Eye (tissue), 1 donor: ENCODE results near the gene ZRANB1.

ENCODE experiments used
- DNase-seq: peaks from one replicate; pipeline ENCODE4 v3.0.0-alpha.2; 2015

ZRANB1 gene

DNA sequence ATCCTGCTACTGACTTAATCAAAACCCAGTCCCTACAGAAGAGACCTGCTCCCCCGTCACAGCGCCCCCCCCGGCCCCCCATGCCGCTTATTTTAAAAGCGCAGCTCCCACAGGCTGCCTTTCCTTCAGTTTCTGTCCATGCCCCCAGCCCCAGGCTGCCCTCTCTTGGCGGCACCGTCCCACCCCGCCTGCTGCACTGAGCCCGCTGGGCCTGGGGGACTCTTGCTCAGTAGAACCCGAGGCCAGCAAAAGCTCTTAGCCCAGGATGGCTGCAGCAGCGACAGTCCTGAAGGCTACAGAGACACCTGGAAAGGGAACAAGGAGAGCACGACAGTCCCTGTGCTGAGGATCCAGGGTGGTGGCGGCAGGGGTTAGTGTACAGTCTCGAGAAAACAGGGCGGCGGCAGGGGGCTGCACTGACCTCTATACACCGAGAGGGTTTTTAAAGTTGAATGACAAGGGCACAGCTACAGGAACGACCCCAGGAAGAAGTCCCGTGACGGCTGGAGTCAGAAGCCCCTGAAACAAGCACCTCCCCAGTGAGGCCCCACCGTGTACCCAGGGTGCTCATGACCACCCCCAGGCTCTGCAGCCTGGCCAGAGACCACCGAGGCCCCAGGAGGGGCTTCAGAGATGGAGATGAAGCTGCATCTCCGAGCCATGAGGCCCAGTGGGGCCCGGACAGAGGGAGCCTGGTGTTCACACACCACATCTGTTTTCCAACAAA is 54.4 kb downstream of the ZRANB1 start:
- DNase-seq, result no peak

DNA sequence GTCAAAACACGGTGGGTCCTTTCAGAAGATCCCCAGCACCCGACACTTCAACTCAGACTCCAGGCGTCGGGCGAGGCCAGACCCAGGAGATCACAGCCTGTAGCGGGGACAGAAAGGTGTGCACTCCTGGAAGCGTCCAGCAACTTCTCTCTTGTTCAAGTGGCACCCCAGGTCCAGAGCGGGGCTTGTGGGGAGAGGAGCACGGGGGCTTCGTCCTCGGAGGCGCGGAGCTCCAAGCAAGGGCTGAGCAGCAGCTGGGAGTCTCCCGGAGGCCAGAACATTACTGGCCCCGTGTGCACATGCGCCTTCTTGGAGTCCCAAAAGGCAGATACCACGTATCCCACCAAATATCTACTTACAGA is 54.9 kb downstream of the ZRANB1 start:
- no peak for DNase-seq

DNA sequence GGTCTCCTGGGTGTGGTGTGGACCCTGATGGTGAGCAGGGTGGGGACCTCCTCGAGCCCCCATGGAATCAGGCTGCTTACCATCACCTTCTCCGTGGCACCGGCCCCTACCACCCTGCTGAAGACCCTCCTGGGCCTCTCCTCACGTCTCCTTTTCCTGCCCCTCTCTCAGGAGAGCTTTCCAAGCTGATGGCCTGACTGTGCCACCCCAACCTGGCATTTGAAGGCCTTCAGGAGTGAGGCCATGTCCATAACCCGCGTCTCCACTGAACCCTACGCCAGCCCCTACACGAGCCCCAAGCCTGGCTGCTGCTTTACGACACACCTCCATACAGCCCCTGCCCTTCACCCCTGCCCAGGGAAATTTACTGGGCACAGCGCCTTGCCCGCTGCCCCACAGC is 55.4 kb downstream of the ZRANB1 start:
- no peak for DNase-seq

DNA sequence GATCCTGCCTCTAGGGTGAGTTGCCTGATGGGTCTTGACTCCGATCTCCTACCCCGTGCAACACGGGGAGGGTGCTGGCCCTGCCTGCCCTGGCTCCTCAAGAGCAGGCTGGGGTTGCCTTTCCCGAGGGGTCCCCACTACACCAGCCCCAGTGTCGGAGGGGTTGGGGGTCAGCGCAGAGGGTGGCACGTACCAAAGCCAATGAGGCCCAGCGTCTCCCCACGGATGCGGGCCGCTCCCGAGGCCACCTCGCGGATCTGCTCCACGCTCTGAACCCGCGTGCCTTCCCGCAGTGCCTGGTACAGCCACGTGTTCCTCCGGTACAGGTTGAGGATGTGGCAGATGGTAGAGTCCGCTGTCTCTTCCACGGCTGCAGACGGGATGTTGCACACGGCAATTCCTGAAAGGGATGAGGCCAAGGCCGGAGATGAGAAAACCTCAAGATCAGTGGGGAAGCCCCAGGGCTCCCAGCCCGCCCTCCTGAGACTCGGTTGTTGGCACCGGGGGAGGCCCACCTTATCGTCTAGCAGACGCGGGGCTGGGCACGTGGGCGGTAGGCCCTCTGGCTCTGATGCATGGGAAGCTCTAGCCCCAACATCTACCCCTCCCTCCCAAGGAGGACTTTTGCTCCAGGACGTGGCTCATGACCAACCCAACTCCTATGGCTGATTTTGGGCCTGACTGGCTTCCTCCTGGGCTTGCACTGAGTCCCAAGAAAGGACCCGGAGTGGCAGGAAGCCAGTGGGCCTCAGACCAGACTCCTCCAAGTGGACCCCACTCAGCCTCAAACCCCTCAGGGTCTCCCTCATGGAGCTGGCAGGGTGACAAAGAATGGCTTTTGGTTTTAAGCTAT is 56.1 kb downstream of the ZRANB1 start:
- no peak for DNase-seq

DNA sequence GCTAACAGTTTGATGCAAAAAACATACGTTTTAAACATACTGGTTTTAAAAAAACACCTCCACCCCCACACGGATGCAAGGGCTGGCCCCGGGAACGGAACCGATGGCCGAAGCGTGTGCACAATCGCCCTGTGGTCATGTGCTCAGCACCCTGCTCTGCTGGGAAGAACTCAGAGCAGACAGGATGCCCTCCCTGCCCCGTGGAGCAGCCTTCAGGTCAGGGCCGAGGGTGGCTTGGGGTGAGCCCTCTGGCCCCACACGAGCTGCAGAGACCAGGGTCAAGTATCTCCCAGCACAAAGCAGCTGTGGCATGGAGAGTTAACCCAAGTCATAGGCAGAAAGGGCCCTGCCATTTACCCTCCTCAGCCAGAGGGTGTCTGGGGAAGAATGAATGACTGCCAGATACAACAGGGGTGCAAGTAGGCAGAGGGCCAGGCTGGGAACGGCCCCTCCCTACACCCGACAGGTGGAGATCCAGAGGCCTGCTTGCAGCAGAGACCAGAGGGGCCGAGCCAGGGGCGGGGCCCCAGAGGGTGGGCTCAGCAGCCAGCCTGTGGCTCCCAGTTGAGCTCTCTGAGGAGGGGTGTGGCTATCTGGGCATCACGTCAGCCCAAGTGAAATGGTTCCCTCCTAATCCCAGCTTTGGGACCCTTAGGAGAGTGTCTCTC is 56.8 kb downstream of the ZRANB1 start:
- DNase-seq, result no peak

DNA sequence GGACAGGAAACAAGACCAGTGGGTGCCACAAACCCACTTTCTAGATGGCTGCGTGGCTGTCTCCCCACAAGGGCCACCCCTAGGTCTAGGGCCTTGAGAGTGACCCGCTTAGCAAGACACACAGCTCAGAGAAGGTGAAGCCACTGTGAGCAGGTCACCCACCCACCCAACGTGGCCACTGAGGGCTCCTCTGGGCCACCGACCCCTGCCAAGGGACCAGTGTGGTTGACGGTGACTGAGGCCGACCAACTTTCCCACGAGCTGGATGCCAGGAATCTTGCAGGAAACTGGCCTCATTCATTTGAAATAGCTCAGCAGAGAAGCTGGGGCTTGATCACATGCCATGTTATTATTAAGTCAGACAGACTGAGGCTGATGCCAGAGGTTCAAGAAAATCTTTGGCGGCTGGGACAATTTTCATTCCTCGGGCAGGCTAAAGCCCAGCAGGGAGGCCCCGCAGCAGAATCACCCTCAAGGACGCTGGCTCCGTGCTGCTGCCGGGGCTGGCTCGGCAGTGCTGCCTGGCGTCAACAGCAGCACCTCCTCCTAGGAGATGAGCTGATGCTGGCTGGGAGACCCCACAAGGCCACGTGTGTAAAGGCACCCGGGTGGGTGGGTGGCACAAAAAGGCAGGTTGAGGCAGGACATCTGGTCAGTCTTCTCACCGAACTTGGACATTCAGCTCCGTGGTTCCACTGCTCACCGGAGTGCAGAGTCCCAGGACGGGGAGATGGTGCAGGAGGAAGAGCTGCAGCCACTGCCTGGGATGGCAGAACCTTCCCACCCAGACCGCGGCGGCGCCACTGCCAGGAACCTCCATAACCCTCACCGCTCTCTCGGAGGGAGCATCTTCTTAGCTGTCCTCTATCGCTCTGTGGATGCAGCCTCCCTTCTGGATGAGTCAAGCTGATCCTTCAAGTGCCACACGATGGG is 57.8 kb downstream of the ZRANB1 start:
- peak; percentile 61 for DNase-seq

DNA sequence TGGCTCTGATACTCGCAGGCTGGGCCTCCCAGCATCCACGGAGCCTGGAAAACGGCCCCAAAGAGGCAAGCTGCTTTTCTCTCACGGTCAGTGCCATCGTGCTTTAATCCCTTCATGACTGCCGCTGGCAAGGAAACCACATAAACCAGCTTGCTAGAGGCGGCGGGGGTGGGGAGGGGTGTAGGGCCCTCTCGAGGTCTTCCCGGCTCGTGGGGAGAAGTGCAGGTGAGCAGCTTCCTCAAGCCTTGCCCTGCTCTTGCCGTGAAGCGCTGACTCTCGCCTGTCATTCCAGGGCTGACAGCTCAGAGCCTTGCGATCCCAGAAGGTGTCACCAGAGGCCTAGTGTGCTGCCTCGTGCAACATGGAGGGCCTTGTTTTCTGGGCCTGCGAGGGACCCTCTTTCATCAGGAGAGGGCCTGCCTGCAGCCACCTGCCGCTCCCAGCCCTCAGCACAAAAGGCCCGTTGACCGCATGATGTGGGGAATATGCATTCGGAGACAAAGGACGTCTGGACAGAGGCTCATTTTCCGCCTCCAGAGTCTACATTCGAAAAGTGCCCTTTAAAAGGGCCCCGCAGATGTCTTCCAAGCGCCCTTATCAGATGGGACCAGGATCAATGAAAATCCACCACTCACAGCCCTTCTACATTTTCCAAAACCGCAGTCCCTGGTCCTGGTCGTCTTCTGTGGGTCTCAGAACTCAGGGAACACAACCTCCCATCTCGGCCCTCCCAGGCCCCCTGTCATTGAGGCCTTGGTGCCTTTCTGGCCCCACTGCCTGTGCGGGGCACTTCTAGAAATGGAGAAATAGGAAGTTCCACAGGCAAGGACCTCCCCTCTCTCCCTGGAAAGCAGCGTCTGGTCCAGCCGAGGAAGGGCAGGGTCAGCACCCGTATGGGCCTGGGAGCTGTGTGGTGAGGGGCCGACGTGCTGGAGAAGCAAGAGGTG is 58.7 kb downstream of the ZRANB1 start:
- peak; percentile 91 for DNase-seq

DNA sequence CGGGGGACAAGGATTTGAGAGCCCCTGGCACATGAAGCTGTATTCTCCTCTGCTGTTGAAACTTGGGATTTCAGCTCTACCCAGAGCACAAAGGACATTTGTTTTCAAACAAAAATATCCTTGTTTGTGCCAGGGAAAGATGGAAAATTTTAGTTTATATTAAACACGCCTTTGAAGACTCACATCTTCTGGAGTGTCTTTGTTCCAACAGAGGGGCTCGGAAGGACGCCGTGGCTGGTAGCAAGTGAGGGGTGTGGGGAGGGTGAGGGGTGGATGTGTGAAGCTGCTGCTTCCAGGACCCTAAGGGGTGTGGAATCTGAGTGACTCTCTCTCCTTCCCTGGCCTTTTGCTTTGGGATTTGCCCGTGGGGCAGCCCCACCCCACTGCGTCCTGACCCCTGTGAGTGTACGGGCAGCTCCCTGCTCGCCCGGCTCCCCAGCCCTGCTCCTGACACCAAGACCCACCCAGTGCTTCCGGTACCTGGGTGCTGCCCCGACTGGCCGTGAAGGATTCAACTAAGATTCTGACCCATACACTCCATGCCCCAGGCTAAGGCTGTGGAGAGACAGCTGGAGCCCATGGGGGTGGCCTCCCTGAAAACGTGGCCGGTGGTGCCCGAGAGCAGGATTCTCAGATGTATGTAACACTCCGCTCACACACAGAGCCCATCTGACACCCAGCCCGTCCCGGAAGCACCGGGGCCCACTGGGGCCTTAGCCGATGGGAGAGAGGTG is 59.6 kb downstream of the ZRANB1 start:
- no peak for DNase-seq

DNA sequence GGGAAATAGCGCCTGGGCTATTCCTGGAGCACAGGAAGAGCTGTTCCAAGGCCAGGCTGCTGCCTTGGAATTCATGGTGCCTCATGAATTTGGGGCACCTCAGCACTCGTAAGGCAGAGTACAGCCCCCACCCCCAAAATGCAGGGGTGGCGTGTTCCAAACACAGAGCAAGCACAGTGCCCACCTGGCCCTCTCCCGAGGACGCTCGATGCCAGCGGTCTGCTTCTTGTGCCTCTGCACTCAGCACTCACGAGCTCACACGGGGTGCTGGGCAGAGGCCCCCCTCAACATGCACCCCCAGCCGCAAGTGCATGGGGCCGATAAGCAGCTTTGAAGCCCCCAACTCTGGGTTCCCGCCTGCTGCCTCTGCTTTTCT is 60.1 kb downstream of the ZRANB1 start:
- DNase-seq, result no peak

DNA sequence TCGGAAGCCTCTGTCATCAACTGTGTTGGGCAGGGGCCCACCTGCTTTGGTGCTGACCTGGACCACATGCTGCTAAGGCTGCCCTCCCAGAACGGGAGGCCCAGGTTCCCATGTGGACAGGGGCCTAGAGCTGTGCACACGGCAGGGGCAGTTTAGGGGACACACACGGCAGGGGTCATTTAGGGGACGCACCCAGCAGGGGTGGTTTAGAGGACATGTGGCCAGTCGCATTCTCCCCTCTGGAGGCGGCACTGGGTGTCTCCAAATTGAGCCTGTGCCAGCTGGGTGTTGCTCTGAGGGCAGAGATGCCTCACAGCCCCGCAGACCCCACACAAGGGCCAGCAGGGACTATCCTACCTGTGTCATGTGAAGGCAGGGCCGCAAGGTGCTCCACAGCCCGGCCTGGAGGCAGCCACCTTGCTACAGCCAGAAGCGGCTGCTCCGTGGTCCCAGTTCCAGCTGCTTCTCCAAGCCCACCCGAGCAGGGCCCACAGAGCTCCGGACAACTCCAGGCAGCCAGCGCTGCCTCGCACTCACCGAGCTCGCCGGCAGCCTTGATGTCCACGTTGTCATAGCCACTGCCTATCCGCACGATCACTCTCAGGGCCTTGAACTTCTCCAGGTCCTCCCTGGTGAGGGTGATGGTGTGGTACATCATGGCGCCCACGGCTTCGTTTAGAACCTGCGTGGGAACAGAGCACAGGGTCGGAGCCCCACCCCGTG is 60.7 kb downstream of the ZRANB1 start:
- no peak for DNase-seq

DNA sequence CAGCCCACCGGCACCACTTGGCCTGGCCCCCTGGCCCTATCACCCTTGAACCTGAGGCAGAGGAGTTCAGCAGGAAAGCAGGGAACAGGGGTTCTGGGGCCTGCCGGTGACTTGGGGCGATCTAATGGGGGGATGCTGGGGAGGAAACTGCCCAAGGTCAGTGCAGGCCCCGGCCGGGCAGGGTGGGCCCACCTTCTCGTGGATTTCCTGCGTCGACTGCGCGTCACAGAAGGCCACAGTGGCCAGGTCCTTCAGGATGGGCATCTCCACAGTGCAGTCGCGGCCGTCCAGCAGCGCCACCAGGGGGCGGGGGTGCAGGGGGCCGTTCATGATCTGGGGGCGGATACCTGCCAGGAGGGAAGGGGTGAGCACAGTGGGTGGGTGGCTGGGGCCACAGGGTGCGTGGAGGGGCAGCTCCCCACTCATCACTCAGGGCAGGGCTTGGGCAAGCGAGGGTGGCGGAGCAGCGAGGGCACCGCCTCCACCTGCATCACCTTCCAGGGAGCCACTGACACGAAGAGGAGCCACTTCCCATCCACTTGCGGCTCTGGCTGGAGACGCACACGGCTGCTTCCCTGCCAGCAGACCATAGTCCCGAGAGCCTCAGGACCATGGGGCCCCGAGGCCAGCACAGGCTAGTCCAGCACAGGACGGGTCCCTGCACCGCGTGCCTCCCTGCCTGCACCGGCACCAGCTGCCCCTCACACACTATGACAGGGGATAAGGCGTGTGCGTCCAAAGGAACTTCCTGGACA is 61.4 kb downstream of the ZRANB1 start:
- DNase-seq, result no peak

DNA sequence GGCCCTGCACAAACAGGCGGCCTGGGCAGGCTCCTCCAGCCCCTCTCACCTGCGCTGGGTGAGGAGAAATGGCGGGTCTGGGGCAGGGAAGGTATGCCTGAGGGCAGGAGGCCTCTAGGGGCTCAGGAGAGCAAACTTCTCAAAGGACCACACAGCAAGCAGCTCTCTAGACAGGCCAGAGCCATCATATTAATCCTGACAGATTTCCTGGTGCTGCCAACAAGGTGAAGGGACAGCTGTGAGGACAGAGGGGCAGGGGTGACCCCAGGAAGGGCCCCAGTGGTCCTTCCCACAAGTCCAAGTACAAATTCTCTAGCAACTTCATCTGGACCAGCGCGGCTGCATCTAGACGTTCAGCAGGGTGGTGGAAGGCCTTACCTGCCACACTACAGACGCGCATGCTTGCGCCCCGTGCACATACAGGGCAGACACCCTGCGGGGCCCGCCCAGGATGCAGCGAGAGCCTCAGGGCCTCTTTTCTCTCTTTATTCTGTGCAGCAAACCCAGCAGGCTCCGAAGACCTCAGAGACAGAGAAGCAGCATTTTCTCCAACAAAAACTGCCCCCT is 62.1 kb downstream of the ZRANB1 start:
- no peak for DNase-seq

DNA sequence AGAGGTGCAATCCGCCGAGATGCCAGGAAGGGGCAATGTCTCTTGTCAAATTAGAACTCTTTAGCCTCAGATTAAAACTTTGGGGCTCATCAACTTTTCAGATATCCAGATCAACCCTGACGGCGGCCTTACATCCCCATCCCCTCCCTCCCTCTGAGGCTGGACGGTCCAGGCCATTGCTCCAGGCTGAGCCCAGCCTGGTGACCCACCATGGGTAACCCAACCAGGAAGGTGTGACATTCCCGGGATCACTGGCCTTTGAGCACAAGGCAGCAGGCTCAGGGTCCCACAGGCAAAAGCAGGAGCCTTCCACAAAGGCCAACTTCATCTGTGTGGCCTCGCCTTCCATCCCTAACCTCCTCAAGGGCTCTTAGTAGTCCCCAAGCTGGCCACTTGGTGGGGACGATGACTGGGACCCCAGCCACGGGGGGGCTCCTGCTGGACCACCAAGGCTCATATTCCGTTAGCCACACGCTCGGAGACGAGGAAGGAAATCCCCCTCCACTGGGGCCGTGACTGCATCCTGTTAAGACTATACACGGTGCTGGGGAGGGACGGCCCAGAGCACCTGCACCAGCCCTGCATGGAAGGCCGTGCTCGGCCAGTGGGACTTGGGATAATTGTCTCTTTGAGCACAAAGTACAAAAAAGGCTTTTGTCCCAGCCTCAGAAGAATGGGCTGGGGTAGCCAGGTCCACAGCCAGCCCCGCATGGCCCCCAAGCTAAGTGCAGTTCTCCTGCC is 62.8 kb downstream of the ZRANB1 start:
- no peak for DNase-seq

DNA sequence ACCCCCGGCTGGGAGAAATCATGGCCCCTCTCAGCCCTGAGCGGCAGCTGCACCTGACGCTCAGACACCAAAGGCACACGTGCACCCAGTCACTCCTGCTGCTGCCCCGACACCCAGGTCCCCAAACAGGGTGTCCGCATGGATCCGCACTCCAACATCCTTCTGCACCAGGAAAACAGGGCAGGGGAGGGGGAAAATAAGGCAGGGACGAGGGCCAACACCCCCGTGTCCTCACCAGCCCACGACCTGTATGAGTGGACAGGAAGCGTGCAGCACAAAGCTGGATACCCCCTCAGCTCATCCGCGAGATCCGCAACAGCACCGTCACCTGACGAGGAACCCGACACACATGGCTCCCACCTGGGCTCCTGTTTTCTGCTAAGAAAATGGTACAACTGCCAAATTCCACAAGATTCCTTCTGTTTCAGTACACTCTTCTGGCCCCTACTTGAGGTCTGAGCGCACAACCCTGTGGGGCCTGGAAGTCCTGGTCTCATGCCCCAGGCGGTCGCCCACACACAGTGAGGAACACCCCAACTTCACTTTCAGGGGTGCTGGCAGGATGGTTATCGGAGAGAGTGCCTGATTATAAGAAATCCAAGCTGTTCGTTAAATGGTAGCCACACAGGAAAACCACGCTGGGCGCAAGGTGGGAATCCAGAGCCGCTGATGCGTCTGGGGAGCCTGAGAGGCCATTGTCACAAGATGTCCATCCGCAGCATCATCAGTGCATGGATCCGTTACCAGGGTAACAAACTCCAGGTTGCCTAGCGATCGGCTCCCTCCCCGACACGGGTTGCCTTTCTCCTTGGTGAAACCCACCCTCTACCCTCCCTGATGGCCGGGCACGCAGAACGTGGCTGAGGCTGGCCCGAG is 63.6 kb downstream of the ZRANB1 start:
- peak; percentile 64 for DNase-seq

DNA sequence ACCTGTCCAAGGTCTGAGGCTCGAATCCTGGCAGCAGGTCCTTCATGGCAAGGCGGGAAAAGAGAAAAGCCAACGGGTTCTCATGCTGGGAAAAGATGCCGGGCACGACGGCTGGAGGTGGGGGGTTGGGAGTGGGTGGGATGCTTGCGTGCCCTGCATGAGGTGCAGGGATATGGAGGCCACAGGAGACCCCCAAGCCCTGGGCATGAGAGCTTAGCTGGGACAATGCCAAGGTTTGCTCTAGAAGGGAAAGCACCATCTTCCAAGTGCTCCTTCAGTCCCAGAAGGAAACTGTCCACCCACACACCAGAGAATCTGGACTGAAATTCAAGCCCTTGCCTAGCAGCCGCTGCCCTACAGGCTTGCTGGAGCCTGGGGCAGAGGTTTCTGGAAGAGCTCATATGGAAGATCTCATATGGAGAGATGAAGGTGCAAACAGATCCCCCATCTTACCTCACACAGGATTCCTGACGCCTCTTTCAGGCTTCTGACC is 64.3 kb downstream of the ZRANB1 start:
- no peak for DNase-seq

DNA sequence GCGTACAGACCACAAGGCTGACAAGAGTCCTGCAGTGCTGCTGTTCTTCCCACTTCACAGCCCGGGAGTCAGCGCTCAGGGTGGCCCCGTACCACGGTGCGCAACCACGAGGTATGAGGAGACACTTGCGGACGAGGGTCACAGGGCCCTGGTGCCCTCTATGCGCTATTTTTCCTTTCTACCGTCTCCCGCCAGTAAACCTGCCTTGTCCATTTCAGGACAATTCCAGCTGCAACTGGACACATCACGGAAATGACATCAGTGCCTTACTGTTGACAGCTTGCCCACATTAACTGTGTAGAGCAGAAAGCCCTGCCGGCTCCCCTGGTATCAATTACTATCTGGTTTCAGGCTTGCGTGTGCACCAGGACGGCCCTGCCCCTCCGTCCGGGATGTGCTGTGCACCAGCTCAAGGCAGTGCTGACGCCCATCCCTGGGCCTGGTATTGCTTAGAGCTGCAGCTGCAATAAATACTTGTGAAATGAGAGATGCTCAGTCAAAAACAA is 65.1 kb downstream of the ZRANB1 start:
- DNase-seq, result peak; percentile 66

DNA sequence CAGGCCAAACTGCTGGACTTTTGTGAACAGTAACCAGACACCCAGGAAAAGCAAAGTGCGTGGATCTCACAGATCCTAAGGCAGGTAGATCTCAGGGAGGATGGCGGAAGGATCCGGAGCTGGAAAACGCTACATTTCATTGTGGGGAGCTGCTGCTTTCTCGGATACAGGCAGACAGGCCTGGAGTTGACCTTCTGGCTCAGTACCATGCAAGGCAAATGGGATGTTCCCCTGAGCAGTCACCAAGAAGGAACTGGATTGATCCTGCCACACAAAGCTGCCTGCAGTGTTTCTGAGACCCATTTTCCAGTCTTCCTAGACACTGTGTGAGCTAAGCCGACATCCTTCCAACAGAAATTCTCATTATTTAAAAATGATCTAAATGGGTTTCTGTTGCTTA is 65.5 kb downstream of the ZRANB1 start:
- DNase-seq, result no peak
